ENCODE results near the gene NUDT3.

NUDT3 gene

GRCh38 chr6:34235307-34236130 is 156.9 kb downstream of the NUDT3 start:
- in situ Hi-C loops (cut with HindIII; ENCODE audit: low sequenced_read_pairs), result no loop called here
- peak overlapping the region; percentile 62 for H3K4me3 ChIP-seq (ENCODE audit: low read depth, low read length)
- TF ChIP-seq CTCF (IDR thresholded peaks at IDR 0.05; ENCODE audit: low read depth, low read length), result peak; percentile 1
- DNase-seq (ENCODE audit: low read depth, low spot score), result peak; percentile 79

GRCh38 chr6:34234667-34235306 is 157.7 kb downstream of the NUDT3 start:
- DNase-seq (ENCODE audit: low read depth, low spot score), result no peak
- in situ Hi-C loops (cut with HindIII; ENCODE audit: low sequenced_read_pairs), result no loop called here
- no peak for TF ChIP-seq CTCF (IDR thresholded peaks at IDR 0.05; ENCODE audit: low read depth, low read length)
- H3K4me3 ChIP-seq (ENCODE audit: low read depth, low read length), result no peak overlapping the region

GRCh38 chr6:34233867-34234266 is 158.6 kb downstream of the NUDT3 start:
- no peak for TF ChIP-seq CTCF (IDR thresholded peaks at IDR 0.05; ENCODE audit: low read depth, low read length)
- no peak for DNase-seq (ENCODE audit: low read depth, low spot score)
- in situ Hi-C loops (cut with HindIII; ENCODE audit: low sequenced_read_pairs), result no loop called here
- no peak overlapping the region for H3K4me3 ChIP-seq (ENCODE audit: low read depth, low read length)

- in situ Hi-C loops (cut with HindIII; ENCODE audit: low sequenced_read_pairs), result no loop called here
- no peak for TF ChIP-seq CTCF (IDR thresholded peaks at IDR 0.05; ENCODE audit: low read depth, low read length)
- peak; percentile 39 for DNase-seq (ENCODE audit: low read depth, low spot score)
- H3K4me3 ChIP-seq (ENCODE audit: low read depth, low read length), result no peak overlapping the region
Observed at GRCh38 chr6:34232901-34233300, 159.6 kb downstream of the NUDT3 start.

- no peak for DNase-seq (ENCODE audit: low read depth, low spot score)
- no peak overlapping the region for H3K4me3 ChIP-seq (ENCODE audit: low read depth, low read length)
- in situ Hi-C loops (cut with HindIII; ENCODE audit: low sequenced_read_pairs), result no loop called here
- TF ChIP-seq CTCF (IDR thresholded peaks at IDR 0.05; ENCODE audit: low read depth, low read length), result no peak
Observed at GRCh38 chr6:34231566-34232336, 160.7 kb downstream of the NUDT3 start.

- in situ Hi-C loops (cut with HindIII; ENCODE audit: low sequenced_read_pairs), result no loop called here
- no peak overlapping the region for H3K4me3 ChIP-seq (ENCODE audit: low read depth, low read length)
- DNase-seq (ENCODE audit: low read depth, low spot score), result no peak
- no peak for TF ChIP-seq CTCF (IDR thresholded peaks at IDR 0.05; ENCODE audit: low read depth, low read length)
Observed at GRCh38 chr6:34230653-34231371, 161.7 kb downstream of the NUDT3 start.

Measured in astrocyte of the spinal cord (primary cell).